ENCODE measurements around the gene ABCA4.
A peak's percentile ranks its signal among the peaks of the same experiment; 100 is the strongest.
"Not testable (repeated sequence)": the region's sequence is repeated elsewhere in the genome, so short reads cannot be mapped to it uniquely, and the experiment has no call there.

ABCA4 gene

GRCh38 chr1:94120991-94121390 is at the start of gene ABCA4:
Gene ABCA4 (minus strand): TSS chr1:94121148. CDS start chr1:94121045, 103 bp downstream.
- no peak for DNase-seq (ENCODE audit: low read depth)

- no peak for DNase-seq (ENCODE audit: low read depth)
Measured at GRCh38 chr1:94169126-94169525, 48.2 kb upstream of the ABCA4 start.

GRCh38 chr1:94165843-94166242 is 44.9 kb upstream of the ABCA4 start:
- no peak for DNase-seq (ENCODE audit: low read depth)

- DNase-seq (ENCODE audit: low read depth) = not testable (repeated sequence)
Measured at GRCh38 chr1:94164885-94165284, 43.9 kb upstream of the ABCA4 start.

GRCh38 chr1:94164121-94164520 is 43.2 kb upstream of the ABCA4 start:
- DNase-seq (ENCODE audit: low read depth) = not testable (repeated sequence)

GRCh38 chr1:94163249-94163648 is 42.3 kb upstream of the ABCA4 start:
- not testable (repeated sequence) for DNase-seq (ENCODE audit: low read depth)

GRCh38 chr1:94160811-94161210 is 39.9 kb upstream of the ABCA4 start:
- DNase-seq (ENCODE audit: low read depth) = peak; percentile 21

- no peak for DNase-seq (ENCODE audit: low read depth)
Measured at GRCh38 chr1:94156096-94156625, 35.2 kb upstream of the ABCA4 start.

- no peak for DNase-seq (ENCODE audit: low read depth)
Measured at GRCh38 chr1:94154989-94155388, 34.0 kb upstream of the ABCA4 start.

GRCh38 chr1:94153133-94153532 is 32.2 kb upstream of the ABCA4 start:
- no peak for DNase-seq (ENCODE audit: low read depth)

GRCh38 chr1:94149166-94149565 is 28.2 kb upstream of the ABCA4 start:
- not testable (repeated sequence) for DNase-seq (ENCODE audit: low read depth)

GRCh38 chr1:94146273-94146672 is 25.3 kb upstream of the ABCA4 start:
- DNase-seq (ENCODE audit: low read depth) = no peak

GRCh38 chr1:94144836-94145235 is 23.9 kb upstream of the ABCA4 start:
- DNase-seq (ENCODE audit: low read depth) = no peak

- DNase-seq (ENCODE audit: low read depth) = no peak
Measured at GRCh38 chr1:94143809-94144176, 22.8 kb upstream of the ABCA4 start.

- DNase-seq (ENCODE audit: low read depth) = no peak
Measured at GRCh38 chr1:94143173-94143808, 22.3 kb upstream of the ABCA4 start.

- no peak for DNase-seq (ENCODE audit: low read depth)
Measured at GRCh38 chr1:94142583-94142982, 21.6 kb upstream of the ABCA4 start.

GRCh38 chr1:94142022-94142421 is 21.1 kb upstream of the ABCA4 start:
- no peak for DNase-seq (ENCODE audit: low read depth)

GRCh38 chr1:94132111-94132510 is 11.2 kb upstream of the ABCA4 start:
- no peak for DNase-seq (ENCODE audit: low read depth)

GRCh38 chr1:94130851-94131595 is 10.1 kb upstream of the ABCA4 start:
- DNase-seq (ENCODE audit: low read depth) = no peak

GRCh38 chr1:94126651-94127050 is 5.7 kb upstream of the ABCA4 start:
- DNase-seq (ENCODE audit: low read depth) = no peak

- no peak for DNase-seq (ENCODE audit: low read depth)
Measured at GRCh38 chr1:94125551-94126514, 4.9 kb upstream of the ABCA4 start.

- no peak for DNase-seq (ENCODE audit: low read depth)
Measured at GRCh38 chr1:94124538-94124937, 3.6 kb upstream of the ABCA4 start.
